Measurements from ENCODE around the gene ZNF628. TPM values are rescaled to one million over a fixed set of nuclear protein-coding genes. Genes with fewer than 3 reads are reported as not detected.

Gene ZNF628
- total RNA-seq, 1 donor from 2014 or later, result 0.41 TPM

GRCh38 chr19:55526216-55527196 is 50.1 kb downstream of the ZNF628 start:
- DNase-seq (ENCODE audit: low spot score in 2 of 2), result no peak
- no peak for FAIRE-seq

GRCh38 chr19:55527197-55528029 is 51.0 kb downstream of the ZNF628 start:
- FAIRE-seq (no peak), DNase-seq (ENCODE audit: low spot score in 2 of 2) (no peak)

GRCh38 chr19:55528030-55528803 is 51.8 kb downstream of the ZNF628 start:
- DNase-seq (ENCODE audit: low spot score in 2 of 2), result peak in 1 of 2 donors; percentile 29

GRCh38 chr19:55529636-55530234 is 53.3 kb downstream of the ZNF628 start:
- FAIRE-seq (no peak), DNase-seq (ENCODE audit: low spot score in 2 of 2) (no peak)

More at GRCh38 chr19:55528030-55528803, 51.8 kb downstream of the ZNF628 start:
- no peak for FAIRE-seq

- no peak for FAIRE-seq
Measured at GRCh38 chr19:55530996-55531395, 54.6 kb downstream of the ZNF628 start.

More at GRCh38 chr19:55530996-55531395, 54.6 kb downstream of the ZNF628 start:
- DNase-seq (ENCODE audit: low spot score in 2 of 2), result no peak

Other genes with a start within 250 kb of the ZNF628 start
- 0.82 TPM for gene TMEM86B, start 247.9 kb upstream of the ZNF628 start, total RNA-seq
- gene PPP6R1, start 217.6 kb upstream of the ZNF628 start, total RNA-seq, result 11.0 TPM
- 28.9 TPM for gene HSPBP1, start 196.5 kb upstream of the ZNF628 start, total RNA-seq
- gene BRSK1, start 192.6 kb upstream of the ZNF628 start, total RNA-seq, result 81.1 TPM
- gene TMEM150B, start 151.3 kb upstream of the ZNF628 start, total RNA-seq, result not detected
- 5.7 TPM for gene KMT5C, start 136.7 kb upstream of the ZNF628 start, total RNA-seq
- gene COX6B2, start 121.9 kb upstream of the ZNF628 start, total RNA-seq, result under 0.01 TPM
- gene GARIN5B, start 113.4 kb upstream of the ZNF628 start, total RNA-seq, result not detected
- gene IL11, start 106.2 kb upstream of the ZNF628 start, total RNA-seq, result 0.41 TPM
- not detected for gene TMEM190, start 99.8 kb upstream of the ZNF628 start, total RNA-seq
- 0.41 TPM for gene TMEM238, start 92.3 kb upstream of the ZNF628 start, total RNA-seq
- gene RPL28, start 90.7 kb upstream of the ZNF628 start, total RNA-seq, result 112 TPM
- gene UBE2S, start 68.8 kb upstream of the ZNF628 start, total RNA-seq, result 28.9 TPM
- 4.5 TPM for gene SHISA7, start 33.3 kb upstream of the ZNF628 start, total RNA-seq
- 12.2 TPM for gene ISOC2, start 15.0 kb upstream of the ZNF628 start, total RNA-seq
- gene C19orf85, start 11.9 kb upstream of the ZNF628 start, total RNA-seq, result not detected
- gene NAT14, start 8.6 kb downstream of the ZNF628 start, total RNA-seq, result 18.8 TPM
- under 0.01 TPM for gene SSC5D, start 11.8 kb downstream of the ZNF628 start, total RNA-seq
- 0.41 TPM for gene SBK2, start 60.5 kb downstream of the ZNF628 start, total RNA-seq
- not detected for gene SBK3, start 68.9 kb downstream of the ZNF628 start, total RNA-seq
- 3.7 TPM for gene ZNF579, start 104.2 kb downstream of the ZNF628 start, total RNA-seq
- gene FIZ1, start 122.9 kb downstream of the ZNF628 start, total RNA-seq, result 3.3 TPM
- gene ZNF524, start 123.7 kb downstream of the ZNF628 start, total RNA-seq, result 2.9 TPM
- gene ZNF865, start 129.0 kb downstream of the ZNF628 start, total RNA-seq, result 1.2 TPM
- 4.5 TPM for gene ZNF784, start 147.9 kb downstream of the ZNF628 start, total RNA-seq
- gene ZNF580, start 164.4 kb downstream of the ZNF628 start, total RNA-seq, result 2.4 TPM
- 6.5 TPM for gene ZNF581, start 167.0 kb downstream of the ZNF628 start, total RNA-seq
- 9.4 TPM for gene CCDC106, start 171.6 kb downstream of the ZNF628 start, total RNA-seq
- gene U2AF2, start 178.4 kb downstream of the ZNF628 start, total RNA-seq, result 70.1 TPM
- 16.7 TPM for gene EPN1, start 198.6 kb downstream of the ZNF628 start, total RNA-seq

Data from frontal cortex (tissue), 4 donors.